ENCODE results near the gene ESPNL.
A peak's percentile ranks its signal among the peaks of the same experiment; 100 is the strongest.
"Not testable (repeated sequence)": the region's sequence is repeated elsewhere in the genome, so short reads cannot be mapped to it uniquely, and the experiment has no call there.

ESPNL gene, protein sequence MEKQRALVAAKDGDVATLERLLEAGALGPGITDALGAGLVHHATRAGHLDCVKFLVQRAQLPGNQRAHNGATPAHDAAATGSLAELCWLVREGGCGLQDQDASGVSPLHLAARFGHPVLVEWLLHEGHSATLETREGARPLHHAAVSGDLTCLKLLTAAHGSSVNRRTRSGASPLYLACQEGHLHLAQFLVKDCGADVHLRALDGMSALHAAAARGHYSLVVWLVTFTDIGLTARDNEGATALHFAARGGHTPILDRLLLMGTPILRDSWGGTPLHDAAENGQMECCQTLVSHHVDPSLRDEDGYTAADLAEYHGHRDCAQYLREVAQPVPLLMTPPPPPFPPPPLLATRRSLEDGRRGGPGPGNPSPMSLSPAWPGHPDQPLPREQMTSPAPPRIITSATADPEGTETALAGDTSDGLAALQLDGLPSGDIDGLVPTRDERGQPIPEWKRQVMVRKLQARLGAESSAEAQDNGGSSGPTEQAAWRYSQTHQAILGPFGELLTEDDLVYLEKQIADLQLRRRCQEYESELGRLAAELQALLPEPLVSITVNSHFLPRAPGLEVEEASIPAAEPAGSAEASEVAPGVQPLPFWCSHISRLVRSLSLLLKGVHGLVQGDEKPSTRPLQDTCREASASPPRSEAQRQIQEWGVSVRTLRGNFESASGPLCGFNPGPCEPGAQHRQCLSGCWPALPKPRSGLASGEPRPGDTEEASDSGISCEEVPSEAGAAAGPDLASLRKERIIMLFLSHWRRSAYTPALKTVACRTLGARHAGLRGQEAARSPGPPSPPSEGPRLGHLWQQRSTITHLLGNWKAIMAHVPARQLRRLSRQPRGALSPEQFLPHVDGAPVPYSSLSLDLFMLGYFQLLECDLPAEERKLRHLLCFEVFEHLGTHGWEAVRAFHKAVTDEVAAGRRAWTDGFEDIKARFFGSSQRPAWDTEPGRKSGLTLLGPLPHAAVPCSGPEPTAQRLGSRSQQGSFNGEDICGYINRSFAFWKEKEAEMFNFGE

DNA sequence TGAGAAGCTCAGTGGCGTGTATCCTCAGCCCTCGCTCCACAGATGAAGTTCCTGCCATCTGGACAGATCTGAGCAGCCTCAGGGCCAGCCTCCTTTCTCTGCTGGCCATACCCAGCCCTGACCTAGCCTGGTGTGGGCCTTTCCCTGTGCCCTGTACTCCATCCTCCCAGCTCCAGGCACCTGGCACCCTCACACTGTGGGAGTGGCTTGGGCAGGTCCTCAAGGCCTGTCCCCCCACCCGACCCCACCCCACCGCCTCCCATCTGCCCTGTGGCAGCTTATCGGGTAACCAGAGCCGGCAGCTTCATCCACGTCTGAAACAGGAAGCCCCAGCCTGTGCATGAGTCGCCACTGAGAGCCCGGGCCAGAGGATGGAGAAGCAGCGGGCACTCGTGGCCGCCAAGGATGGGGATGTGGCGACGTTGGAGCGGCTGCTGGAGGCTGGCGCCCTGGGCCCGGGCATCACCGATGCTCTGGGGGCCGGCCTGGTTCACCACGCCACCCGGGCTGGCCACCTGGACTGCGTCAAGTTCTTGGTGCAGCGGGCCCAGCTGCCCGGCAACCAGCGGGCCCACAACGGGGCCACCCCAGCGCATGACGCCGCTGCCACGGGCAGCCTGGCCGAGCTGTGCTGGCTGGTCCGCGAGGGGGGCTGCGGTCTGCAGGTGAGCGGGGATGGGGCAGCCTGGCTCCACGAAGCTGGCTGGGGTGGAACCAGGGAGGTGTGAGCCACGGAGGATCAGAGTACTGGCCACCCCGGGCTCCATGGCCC lies at the start of gene ESPNL:
Gene ESPNL (plus strand): TSS at position 292 of the 772 bp plus-strand sequence. CDS start 80 bp downstream, at position 372.
- DNase-seq, result peak; percentile 51

- no peak for DNase-seq
Observed at GRCh38 chr2:238053191-238053776, 46.9 kb upstream of the ESPNL start.

DNA sequence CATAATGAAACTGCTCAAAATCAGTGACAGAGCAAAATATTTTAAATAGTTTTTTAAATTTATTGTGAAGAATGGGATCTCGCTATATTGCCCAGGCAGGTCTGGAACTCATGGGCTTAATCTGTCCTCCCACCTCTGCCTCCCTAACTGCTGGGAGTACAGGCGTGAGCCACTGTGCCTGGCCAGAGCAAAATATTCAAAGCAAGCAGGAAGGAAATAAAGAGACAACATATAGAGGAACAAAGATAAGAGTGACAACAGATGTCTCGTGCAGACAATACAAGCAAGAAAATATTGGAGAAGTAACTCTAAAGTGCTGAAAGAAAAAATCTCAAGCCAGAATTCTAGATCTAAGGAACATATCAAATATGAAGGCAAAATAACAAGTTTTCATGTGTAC lies 44.3 kb upstream of the ESPNL start:
- no peak for DNase-seq

- not testable (repeated sequence) for DNase-seq
Observed at GRCh38 chr2:238057696-238058575, 42.2 kb upstream of the ESPNL start.

DNA sequence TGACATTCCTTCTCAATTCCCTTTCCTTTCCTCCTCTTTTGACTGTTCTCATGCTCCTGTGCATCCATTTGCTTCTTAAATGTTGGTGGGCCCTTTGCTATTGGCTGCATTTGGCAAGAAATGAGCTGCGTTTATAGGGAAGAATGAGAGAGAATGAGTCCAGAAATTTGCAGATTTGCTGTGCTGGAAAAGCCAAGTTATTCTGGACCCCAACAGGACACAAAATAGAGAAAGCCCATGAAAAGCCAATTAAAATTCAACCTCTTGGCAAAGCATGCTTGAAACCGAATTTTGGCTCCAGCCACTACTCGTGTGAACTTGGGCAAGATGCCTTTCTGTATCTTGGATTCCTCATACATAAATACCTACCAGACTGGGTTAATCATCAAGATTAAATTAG lies 40.6 kb upstream of the ESPNL start:
- DNase-seq, result no peak

GRCh38 chr2:238060096-238060541 lies 40.0 kb upstream of the ESPNL start:
- no peak for DNase-seq

GRCh38 chr2:238060542-238061314 lies 39.4 kb upstream of the ESPNL start, which contains the start of gene SCLY:
SCLY (plus strand) TSS chr2:238061001; CDS start chr2:238061055, 54 bp downstream.
- DNase-seq, result peak; percentile 95

GRCh38 chr2:238061315-238062202 lies 38.6 kb upstream of the ESPNL start:
- DNase-seq, result peak; percentile 66

- DNase-seq, result no peak
Observed at GRCh38 chr2:238063414-238064189, 36.5 kb upstream of the ESPNL start.

- no peak for DNase-seq
Observed at GRCh38 chr2:238064376-238064775, 35.8 kb upstream of the ESPNL start.

GRCh38 chr2:238065071-238065846 lies 34.9 kb upstream of the ESPNL start:
- no peak for DNase-seq

GRCh38 chr2:238066218-238066617 lies 33.9 kb upstream of the ESPNL start:
- DNase-seq, result no peak

DNA sequence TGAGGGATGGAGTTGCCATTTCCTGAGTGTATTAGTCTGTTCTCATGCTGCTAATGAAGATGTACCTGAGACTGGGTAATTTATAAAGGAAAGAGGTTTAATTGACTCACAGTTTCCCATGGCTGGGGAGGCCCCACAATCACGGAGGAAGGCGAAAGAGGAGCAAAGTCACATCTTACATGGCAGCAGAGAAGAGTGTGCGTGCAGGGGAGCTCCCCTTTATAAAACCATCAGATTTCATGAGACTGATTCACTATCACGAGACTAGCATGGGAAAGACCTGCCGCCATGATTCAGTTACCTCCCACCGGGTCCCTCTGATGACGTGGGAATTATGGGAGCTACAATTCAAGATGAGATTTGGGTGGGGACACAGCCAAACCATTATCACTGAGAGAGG lies 33.4 kb upstream of the ESPNL start:
- not testable (repeated sequence) for DNase-seq

- no peak for DNase-seq
Observed at GRCh38 chr2:238067939-238068338, 32.2 kb upstream of the ESPNL start.

DNA sequence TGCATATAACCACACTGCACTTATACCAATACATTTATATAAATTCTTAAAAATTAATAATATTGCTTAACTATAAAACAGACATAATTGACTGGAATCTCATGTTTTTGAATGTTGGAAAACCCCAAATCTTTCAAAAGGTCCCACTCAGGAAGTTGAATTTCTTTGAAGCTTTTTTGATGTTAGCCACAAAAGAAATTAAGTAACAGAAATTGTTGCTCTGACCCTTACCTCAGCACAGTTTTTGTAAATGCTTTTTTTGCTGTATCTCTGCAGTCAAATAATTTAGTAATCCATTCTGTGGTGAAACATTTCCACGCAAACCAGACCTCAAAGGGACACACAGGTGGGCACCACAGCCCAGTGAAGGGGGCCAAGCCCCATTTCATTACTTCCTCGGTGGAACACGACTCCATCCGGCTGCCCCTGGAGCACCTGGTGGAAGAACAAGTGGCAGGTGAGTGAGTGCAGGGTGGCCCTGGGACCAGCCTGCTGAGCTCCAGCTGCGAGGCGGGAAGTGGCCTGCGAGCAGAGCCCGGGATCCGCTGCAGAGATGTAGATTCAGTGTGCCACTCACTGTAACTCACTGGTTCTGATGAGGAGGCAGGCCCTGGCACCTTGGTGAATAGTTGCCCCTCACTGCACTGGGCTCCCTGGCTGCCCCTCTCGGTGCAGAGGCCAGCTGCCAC lies 31.0 kb upstream of the ESPNL start:
- no peak for DNase-seq

DNA sequence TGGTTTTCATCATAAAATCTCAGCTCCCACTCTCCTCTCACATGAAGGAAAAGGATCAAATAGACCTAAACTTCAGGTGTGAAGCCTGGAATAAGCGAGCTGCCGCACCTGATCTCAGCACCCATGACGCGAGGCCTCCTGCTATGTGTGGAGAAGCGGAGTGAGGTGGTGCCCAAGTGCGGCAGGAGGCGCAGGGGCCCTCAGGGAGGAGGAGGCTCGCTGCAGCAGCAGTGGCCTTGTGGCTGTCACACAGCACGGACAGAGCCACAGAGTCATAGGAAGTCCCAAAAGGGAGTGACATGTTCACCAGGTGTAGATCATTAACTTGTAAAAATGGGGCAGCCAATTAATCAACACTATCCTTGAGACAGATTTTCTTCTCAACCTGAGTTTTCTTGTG lies 30.3 kb upstream of the ESPNL start:
- no peak for DNase-seq

- DNase-seq, result no peak
Observed at GRCh38 chr2:238075397-238075796, 24.7 kb upstream of the ESPNL start.
